GM19043 (cell line): Measurements from ENCODE around the gene PDE1A.

Experiments
- ATAC-seq: cut with Tn5 transposase; IDR thresholded peaks from one replicate; pipeline ENCODE4 v1.9.1; 2021; ENCODE audit warnings: low read depth; ENCODE audit not compliant: unreplicated experiment

Gene PDE1A

GRCh38 chr2:182359990-182360662 lies 66.7 kb downstream of the PDE1A start:
- ATAC-seq, result no peak

- no peak for ATAC-seq
These were observed 67.5 kb downstream of the PDE1A start for GRCh38 chr2:182359027-182359989.

- no peak for ATAC-seq
These were observed 68.2 kb downstream of the PDE1A start for GRCh38 chr2:182358601-182359000.

DNA sequence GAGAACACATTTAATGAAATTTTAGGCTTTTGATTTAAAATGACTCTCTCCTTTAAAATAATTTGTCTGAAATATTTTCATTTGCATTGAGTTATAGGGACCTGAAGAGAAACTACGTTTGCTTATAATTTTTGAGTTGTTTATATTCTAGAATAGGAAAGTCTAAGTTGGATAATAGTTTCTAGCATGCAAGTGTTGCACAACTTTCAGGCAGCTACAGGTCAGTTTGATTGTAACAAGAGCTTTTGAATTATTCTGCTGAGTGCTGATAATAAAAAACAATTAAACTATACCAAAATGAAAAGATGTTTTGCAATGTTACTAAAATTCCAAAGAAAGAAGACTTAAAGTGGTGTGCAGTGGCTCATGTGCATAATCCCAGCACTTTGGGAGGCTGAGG lies 71.0 kb downstream of the PDE1A start:
- no peak for ATAC-seq

- no peak for ATAC-seq
These were observed 75.4 kb downstream of the PDE1A start for GRCh38 chr2:182351427-182351826.

GRCh38 chr2:182349268-182349667 lies 77.6 kb downstream of the PDE1A start:
- ATAC-seq, result no peak

- ATAC-seq, result no peak
These were observed 81.5 kb downstream of the PDE1A start for GRCh38 chr2:182345384-182345783.

GRCh38 chr2:182330451-182331305 lies 96.2 kb downstream of the PDE1A start:
- ATAC-seq, result no peak

- ATAC-seq, result no peak
These were observed 102.2 kb downstream of the PDE1A start for GRCh38 chr2:182324665-182325064.

- ATAC-seq, result no peak
These were observed 105.7 kb downstream of the PDE1A start for GRCh38 chr2:182321096-182321495.

DNA sequence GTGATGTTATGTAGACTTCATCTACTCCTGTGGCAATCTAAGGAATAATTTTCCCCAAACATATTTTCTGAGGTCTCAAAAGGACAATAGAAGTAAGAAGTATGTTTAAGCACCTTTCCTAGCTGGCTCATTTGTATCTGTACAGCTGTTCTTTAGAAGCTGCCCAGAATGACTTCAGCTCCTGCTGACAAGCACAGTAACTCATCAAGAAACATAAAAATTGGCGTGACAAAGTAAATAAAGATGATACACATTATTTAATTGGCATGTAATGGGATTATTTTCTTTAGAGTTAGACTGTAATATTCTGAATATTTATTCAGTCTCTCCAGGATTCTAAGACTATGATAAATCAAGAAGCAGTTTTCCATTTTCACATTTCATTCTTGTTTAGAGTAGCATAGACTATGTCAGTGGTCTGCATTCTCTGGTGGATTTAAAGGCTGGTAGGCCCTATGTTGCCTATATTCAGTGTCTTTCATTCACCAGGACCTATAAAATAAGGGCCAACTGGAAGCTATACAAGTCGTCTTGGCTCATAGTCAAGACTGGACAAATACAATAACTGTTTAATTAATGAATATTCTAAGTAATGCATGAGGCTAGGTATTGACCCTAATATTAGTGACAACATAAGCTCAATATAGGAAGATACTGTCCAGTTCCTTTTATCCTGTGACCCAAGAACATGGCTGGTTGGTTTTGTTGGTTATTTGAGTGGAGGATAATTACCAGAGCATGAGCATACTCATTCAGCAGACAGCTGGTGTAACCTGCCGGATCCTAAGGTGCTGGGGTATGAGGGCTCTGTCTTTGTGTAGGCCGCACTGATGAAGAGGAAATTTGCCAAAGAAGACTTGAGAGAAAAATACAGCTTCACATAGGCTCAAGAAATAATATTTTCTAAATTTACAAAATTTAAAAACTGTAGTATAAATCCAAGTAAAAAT lies 107.0 kb downstream of the PDE1A start:
- ATAC-seq, result no peak

DNA sequence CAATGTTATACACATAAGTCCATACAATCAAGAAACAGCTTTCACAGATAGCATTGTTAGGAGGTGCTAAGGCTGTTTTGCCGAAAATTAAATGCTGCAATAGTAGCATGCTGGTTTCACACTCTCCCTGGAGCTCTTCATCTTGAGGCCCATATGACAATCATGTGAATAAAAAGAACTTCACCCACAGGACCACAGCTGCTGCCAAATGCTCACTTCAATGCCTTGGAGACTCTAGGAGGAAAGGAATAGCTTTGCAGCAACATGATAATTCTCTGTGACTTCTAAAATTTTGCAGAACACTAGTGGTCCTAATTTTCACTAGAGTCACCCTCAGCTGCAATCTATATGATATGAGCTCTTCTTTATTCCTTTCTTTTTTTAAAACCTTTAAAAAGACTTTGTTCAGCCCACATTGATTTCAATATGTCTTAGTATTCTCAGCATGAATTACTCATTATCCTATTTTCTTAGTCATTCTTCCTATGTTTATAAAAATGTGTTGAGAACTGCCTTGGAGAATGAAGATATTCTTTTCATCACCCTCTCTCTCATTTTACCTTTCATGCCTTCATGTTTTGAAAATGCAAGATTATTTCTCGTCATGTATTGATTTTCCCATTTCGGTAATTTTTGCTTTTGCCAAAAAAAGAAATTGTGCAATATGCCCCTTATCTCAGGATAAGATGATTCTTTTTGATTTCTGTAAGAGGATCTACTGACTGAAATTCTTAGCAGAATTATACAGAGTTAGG lies 108.2 kb downstream of the PDE1A start:
- ATAC-seq, result no peak

- no peak for ATAC-seq
These were observed 109.9 kb downstream of the PDE1A start for GRCh38 chr2:182316950-182317349.

DNA sequence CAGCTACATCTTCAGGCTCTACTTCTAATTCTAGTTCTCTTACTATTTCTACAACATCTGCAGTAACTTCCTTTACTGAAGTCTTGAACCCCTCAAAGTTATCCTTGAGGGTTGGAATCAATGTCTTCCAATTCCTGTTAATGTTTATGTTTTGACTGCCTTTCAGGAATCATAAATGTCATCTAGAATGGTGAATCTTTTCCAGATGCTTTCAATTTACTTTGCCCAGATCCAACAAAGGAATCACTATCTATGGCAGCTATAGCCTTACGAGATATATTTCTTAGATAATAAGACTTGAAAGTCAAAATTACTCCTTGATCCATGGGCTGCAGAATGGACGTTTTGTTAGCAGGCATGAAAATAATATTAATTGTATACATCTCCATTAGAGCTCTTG lies 123.9 kb downstream of the PDE1A start:
- ATAC-seq, result no peak

DNA sequence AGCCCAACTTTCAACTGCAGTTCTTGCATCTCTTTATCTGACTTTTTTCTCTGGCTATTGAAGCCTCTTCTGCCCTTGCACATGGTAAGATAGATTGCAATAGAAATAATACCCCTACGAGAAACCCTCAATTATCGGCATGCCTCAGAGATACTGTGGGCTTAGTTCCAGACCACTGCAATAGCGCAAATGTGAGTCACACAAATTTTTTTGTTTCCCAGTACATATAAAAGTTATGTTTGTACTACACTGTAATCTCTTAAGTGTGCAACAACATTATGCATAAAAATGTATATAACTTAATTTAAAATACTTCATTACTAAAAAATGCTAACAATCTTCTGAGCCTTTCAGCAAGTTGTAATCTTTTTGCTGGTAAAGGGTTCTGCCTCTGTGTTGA lies 124.7 kb downstream of the PDE1A start:
- ATAC-seq, result no peak

DNA sequence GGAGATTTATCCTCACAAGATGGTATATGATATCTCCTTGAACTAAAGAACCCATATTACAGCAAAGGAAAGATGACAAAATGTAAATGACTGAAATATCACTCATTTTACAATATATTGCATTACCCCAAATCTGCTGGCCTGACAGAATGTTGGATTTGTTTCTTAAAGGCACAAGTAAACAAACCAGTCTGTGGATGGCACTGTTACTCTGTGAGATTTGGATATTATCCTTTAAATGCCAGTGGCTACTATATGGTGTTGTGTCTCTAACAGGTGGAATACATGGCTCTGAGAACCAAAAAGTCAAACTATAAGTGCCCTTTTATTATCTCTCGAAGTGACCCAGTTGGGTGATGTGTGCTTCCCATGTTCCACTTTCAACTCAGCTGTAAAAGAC lies 125.7 kb downstream of the PDE1A start:
- ATAC-seq, result no peak

DNA sequence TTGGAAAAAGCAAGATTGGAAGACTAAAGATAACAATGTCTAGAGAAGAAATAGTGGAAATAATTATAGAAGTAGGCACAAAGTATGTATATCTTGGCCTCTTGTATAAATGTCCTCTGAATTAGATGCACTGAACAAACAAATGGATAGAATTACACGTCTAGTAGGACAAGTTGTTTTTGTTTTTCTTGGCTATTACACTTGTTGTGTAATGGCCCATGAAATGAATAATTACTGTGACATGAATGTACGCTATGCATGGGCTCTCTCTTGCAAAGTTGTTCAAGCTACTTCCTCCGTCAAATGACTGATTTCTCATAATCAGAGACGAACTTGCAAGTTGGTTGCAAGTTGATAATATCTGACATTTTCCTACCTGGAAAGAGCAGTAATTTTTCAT lies 126.2 kb downstream of the PDE1A start:
- ATAC-seq, result no peak

- no peak for ATAC-seq
These were observed 127.2 kb downstream of the PDE1A start for GRCh38 chr2:182299632-182300031.

GRCh38 chr2:182298456-182298855 lies 128.4 kb downstream of the PDE1A start:
- ATAC-seq, result no peak
